ENCODE measurements around the gene ANKRD18A. TPM values are rescaled to one million over a fixed set of nuclear protein-coding genes. Genes with fewer than 3 reads are reported as not detected.
A peak's percentile ranks its signal among the peaks of the same experiment; 100 is the strongest.

Gene ANKRD18A
- total and polyA plus RNA-seq, 2 donors (not counting 3 experiments of a cell fraction or from before 2014, with no cell fraction given), result 3.2 TPM; not detected in 1

- Histone ChIP-seq H3K27me3 (ENCODE audit: control insufficient read depth in 2 of 2, insufficient read depth in 2 of 2, low read length in 2 of 2) (peaks cover 0 to 3% of the 10 kb centered on the region in 2 experiments), H3K4me3 (replicated peaks in 1 of 3; ENCODE audit: insufficient read depth in 1 of 3, low read depth in 1 of 3, low read length in 3 of 3) (no peak overlapping the region), H3K4me1 (ENCODE audit: control insufficient read depth, extremely low read depth, insufficient read depth, low read length) (no peaks in the 10 kb centered on the region), H4K20me1 (replicated peaks; ENCODE audit: control insufficient read depth, extremely low read depth, insufficient read depth, low read length) (no peaks in the 10 kb centered on the region), H2AFZ (ENCODE audit: low read depth, low read length) (no peak overlapping the region), H3K4me2 (ENCODE audit: insufficient read depth, low read length) (no peak overlapping the region), H3K9me3 (replicated peaks; ENCODE audit: control insufficient read depth, insufficient read depth, low read length) (no peaks in the 10 kb centered on the region), H3K9me1 (replicated peaks; ENCODE audit: control insufficient read depth, extremely low read depth, insufficient read depth, low read length) (no peaks in the 10 kb centered on the region), H3K79me2 (ENCODE audit: control insufficient read depth, insufficient read depth, low read length) (no peaks in the 10 kb centered on the region), H3K9ac (replicated peaks; ENCODE audit: extremely low read depth, insufficient read depth, low read length) (no peak overlapping the region), H3K36me3 (ENCODE audit: control insufficient read depth in 2 of 2, extremely low read depth in 1 of 2, insufficient read depth in 2 of 2, low read length in 2 of 2) (no peaks in the 10 kb centered on the region), H3K27ac (ENCODE audit: insufficient read depth, low read depth, low read length) (no peak overlapping the region)
- POLR2A ChIA-PET, result no interaction called here
- DNase-seq (ENCODE audit: low read depth, low spot score) (peak; percentile 36), FAIRE-seq (peak; percentile 15)
- no peak for TF ChIP-seq JUN (IDR thresholded peaks at IDR 0.05; ENCODE audit: borderline replicate concordance, insufficient read depth, insufficient read length, low read depth)
- no peak for TF ChIP-seq MYC (IDR thresholded peaks at IDR 0.05; ENCODE audit: low read depth, low read length)
- TF ChIP-seq, protein P1, sequence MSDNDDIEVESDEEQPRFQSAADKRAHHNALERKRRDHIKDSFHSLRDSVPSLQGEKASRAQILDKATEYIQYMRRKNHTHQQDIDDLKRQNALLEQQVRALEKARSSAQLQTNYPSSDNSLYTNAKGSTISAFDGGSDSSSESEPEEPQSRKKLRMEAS (IDR thresholded peaks at IDR 0.05; ENCODE audit: insufficient read depth, insufficient read length), result no peak
- TF ChIP-seq POLR2A (IDR thresholded peaks at IDR 0.05; ENCODE audit: low read depth, low read length), result no peak
- peak; percentile 37 to 42 for TF ChIP-seq CTCF (IDR thresholded peaks at IDR 0.05; ENCODE audit: extremely low read depth in 1 of 2, insufficient read depth in 1 of 2, low read depth in 1 of 2, low read length in 2 of 2)
- dilution Hi-C loops (cut with MboI; ENCODE audit: extremely low pct_ligation_motif_present, low sequenced_read_pairs), result no loop called here
- intact Hi-C loops (cut with micrococcal nuclease), result no loop called here
- no TSS peak for BruUV-seq (replicated peaks)
- CTCF ChIA-PET, result interaction anchor here (0.7 to 1.4 kb wide), 6 partner anchors 11 to 56 kb away, joined by 3 to 5 read pairs (median 3); partner anchors contain the start of gene ANKRD18A
Observed at GRCh38 chr9:38641985-38642864, 21.8 kb upstream of the ANKRD18A start.

Measured in endothelial cell of umbilical vein (primary cell).